Body of pancreas (tissue), 4 donors: ENCODE measurements around the gene CABYR.

Source experiments
- POLR2A ChIP-seq, 3 donors: fragments of 450-650 bp; IDR thresholded peaks; one replicate each; pipeline ENCODE4 v1.6.1; 2016; ENCODE audit warnings: antibody characterized with exemption in 3 of 3, mild to moderate bottlenecking in 2 of 3
- TF ChIP-seq, protein P1 (sequence below), 7 experiments: fragments of 450-650 bp in 4 of 7; fragments of 200-600 bp in 3 of 7; sonication (generic) in 3 of 7; IDR thresholded peaks; one replicate each; pipeline ENCODE4 v1.5.1; 2016 to 2019; ENCODE audit warnings: antibody characterized with exemption in 7 of 7

DNA sequence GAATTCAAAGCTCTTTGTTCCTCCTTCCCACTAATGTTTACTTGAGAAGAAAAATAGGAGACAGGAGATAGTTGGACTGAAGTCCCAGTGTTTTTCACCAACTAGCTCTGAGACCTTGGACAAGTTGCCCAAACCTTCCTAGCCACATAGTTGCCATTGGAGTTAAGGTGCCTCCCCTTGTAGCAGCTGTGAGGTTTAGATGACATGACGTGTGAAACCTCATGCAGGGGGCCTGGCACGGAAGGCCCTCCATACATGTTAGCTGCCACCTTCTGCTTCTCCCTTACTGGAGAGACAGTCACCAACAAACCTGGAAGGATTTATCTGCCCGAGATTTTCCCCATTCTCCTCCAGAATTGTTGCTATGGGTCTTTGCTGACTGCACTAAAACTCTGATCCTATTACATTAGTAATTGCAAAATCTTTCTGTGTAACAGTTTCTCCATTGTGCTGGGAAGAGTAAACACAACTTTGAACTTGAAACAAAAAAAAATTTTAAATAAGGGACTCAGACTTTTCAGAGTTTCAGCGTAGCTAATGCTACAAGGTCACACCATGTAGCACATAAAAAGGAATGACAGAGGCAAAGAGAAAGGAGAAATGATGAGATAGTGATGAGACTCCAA, 23.8 kb upstream of the CABYR start:
- TF ChIP-seq, protein P1, sequence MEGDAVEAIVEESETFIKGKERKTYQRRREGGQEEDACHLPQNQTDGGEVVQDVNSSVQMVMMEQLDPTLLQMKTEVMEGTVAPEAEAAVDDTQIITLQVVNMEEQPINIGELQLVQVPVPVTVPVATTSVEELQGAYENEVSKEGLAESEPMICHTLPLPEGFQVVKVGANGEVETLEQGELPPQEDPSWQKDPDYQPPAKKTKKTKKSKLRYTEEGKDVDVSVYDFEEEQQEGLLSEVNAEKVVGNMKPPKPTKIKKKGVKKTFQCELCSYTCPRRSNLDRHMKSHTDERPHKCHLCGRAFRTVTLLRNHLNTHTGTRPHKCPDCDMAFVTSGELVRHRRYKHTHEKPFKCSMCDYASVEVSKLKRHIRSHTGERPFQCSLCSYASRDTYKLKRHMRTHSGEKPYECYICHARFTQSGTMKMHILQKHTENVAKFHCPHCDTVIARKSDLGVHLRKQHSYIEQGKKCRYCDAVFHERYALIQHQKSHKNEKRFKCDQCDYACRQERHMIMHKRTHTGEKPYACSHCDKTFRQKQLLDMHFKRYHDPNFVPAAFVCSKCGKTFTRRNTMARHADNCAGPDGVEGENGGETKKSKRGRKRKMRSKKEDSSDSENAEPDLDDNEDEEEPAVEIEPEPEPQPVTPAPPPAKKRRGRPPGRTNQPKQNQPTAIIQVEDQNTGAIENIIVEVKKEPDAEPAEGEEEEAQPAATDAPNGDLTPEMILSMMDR (IDR thresholded peaks at IDR 0.05): no peak
- TF ChIP-seq POLR2A (IDR thresholded peaks at IDR 0.05): no peak
